GM19324 (cell line): ENCODE data around the gene FABP1.

Experiments
- ATAC-seq: cut with Tn5 transposase; IDR thresholded peaks from one replicate; pipeline ENCODE4 v1.9.1; 2021; ENCODE audit warnings: mild to moderate bottlenecking, moderate library complexity; ENCODE audit not compliant: unreplicated experiment, low FRiP score

Gene FABP1

GRCh38 chr2:88085099-88085498 is 42.8 kb downstream of the FABP1 start:
- ATAC-seq, result no peak

- no peak for ATAC-seq
These were observed 45.1 kb downstream of the FABP1 start for GRCh38 chr2:88082781-88083180.

- ATAC-seq, result no peak
These were observed 45.8 kb downstream of the FABP1 start for GRCh38 chr2:88081924-88082608.

- no peak for ATAC-seq
These were observed 47.3 kb downstream of the FABP1 start for GRCh38 chr2:88080545-88080944.

GRCh38 chr2:88078643-88079172 is 49.2 kb downstream of the FABP1 start:
- ATAC-seq, result no peak

GRCh38 chr2:88077080-88077479 is 50.8 kb downstream of the FABP1 start:
- no peak for ATAC-seq

GRCh38 chr2:88074854-88075292 is 53.0 kb downstream of the FABP1 start:
- ATAC-seq, result no peak

GRCh38 chr2:88074150-88074549 is 53.7 kb downstream of the FABP1 start:
- ATAC-seq, result no peak
